PC-3 (cell line): ENCODE measurements around the gene CNOT11. TPM values are rescaled to one million over a fixed set of nuclear protein-coding genes. Genes with fewer than 3 reads are reported as not detected.

Experiments used
- ATAC-seq: fragments of 200-7000 bp; cut with Tn5 transposase; 2 replicates; pipeline ENCODE4 v1.9.1; 2020; ENCODE audit warnings: mild to moderate bottlenecking, moderate library complexity
- BruUV-seq: library from RNA; stranded (reverse); fragments of 400-500 nt; replicated peaks from 2 replicates; lab custom pipeline; 2021; lab: Mats Ljungman, UMichigan
- CTCF ChIA-PET: fragments of 300-600 bp; sonication (Branson Sonifier 250); formaldehyde crosslinking; loops from one replicate; lab custom pipeline; 2022; ENCODE audit warnings: antibody characterized with exemption; lab: Charles Lee
- POLR2A ChIA-PET: fragments of 300-600 bp; sonication (Branson Sonifier 250); formaldehyde crosslinking; loops from one replicate; lab custom pipeline; 2022; ENCODE audit warnings: antibody characterized with exemption; ENCODE audit not compliant: unreplicated experiment; lab: Charles Lee
- DNase-seq: peaks from one replicate; pipeline ENCODE4 v3.0.0-alpha.2; 2015
- H2AFZ ChIP-seq: fragments of 300-600 bp; sonication (generic); 2 replicates; pipeline ENCODE4 v1.6.0; 2016; ENCODE audit warnings: antibody characterized with exemption, low read length
- H3F3A ChIP-seq: fragments of 300-600 bp; sonication (generic); one replicate; pipeline ENCODE4 v1.6.0; 2017; ENCODE audit warnings: antibody characterized with exemption, low read length, control low read depth, mild to moderate bottlenecking; ENCODE audit not compliant: unreplicated experiment
- H3K27ac ChIP-seq: fragments of 300-600 bp; sonication (generic); 2 replicates; pipeline ENCODE4 v1.5.1; 2016; ENCODE audit warnings: mild to moderate bottlenecking, low read length
- H3K27me3 ChIP-seq: fragments of 300-600 bp; sonication (generic); 2 replicates; pipeline ENCODE4 v1.6.1; 2016; ENCODE audit warnings: low read length, mixed read lengths
- H3K36me3 ChIP-seq: fragments of 300-600 bp; sonication (generic); 2 replicates; pipeline ENCODE4 v1.6.1; 2016; ENCODE audit warnings: low read depth, mixed run types, low read length, mixed read lengths
- H3K4me1 ChIP-seq: fragments of 300-600 bp; sonication (generic); 2 replicates; pipeline ENCODE4 v1.5.1; 2016; ENCODE audit warnings: low read length; ENCODE audit not compliant: insufficient read depth
- H3K4me2 ChIP-seq: fragments of 300-600 bp; sonication (generic); 2 replicates; pipeline ENCODE4 v1.6.0; 2016; ENCODE audit warnings: low read length
- H3K4me3 ChIP-seq: fragments of 300-600 bp; sonication (generic); 2 replicates; pipeline ENCODE4 v1.5.1; 2016; ENCODE audit warnings: mild to moderate bottlenecking, low read length, mixed read lengths
- H3K79me2 ChIP-seq: fragments of 300-600 bp; sonication (generic); 2 replicates; pipeline ENCODE4 v1.6.1; 2017; ENCODE audit warnings: low read length, mixed read lengths
- H3K9ac ChIP-seq: fragments of 300-600 bp; sonication (generic); 2 replicates; pipeline ENCODE4 v1.6.0; 2016; ENCODE audit warnings: mild to moderate bottlenecking, low read length
- H3K9me2 ChIP-seq: fragments of 300-600 bp; sonication (generic); replicated peaks from 2 replicates; pipeline ENCODE4 v1.6.1; 2016; ENCODE audit warnings: mixed run types, low read length, mixed read lengths
- H3K9me3 ChIP-seq: fragments of 300-600 bp; sonication (generic); 2 replicates; pipeline ENCODE4 v1.6.1; 2016; ENCODE audit warnings: low read length, mixed read lengths
- H4K20me1 ChIP-seq: fragments of 300-600 bp; sonication (generic); 2 replicates; pipeline ENCODE4 v1.6.1; 2016; ENCODE audit warnings: low read length, mixed read lengths
- EZH2 ChIP-seq: fragments of 300-600 bp; sonication (generic); IDR thresholded peaks from one replicate; pipeline ENCODE4 v1.6.1; 2017; ENCODE audit warnings: antibody characterized with exemption, mild to moderate bottlenecking, low read length; ENCODE audit not compliant: unreplicated experiment
- EZH2phosphoT487 ChIP-seq: fragments of 300-600 bp; sonication (generic); IDR thresholded peaks from 2 replicates; pipeline ENCODE4 v1.6.1; 2018; ENCODE audit warnings: mild to moderate bottlenecking, antibody characterized with exemption, low read length, borderline replicate concordance
- intact Hi-C: fragments of 100-400 bp; cut with micrococcal nuclease; formaldehyde crosslinking; loops from 2 replicates; pipeline ENCODE4 v1.9.0; 2023
- total RNA-seq: library from RNA; depleted of rRNA; stranded (reverse); fragments of >200 nt; gene quantifications from 2 replicates; pipeline ENCODE4 v1.2.3, GENCODE V29; 2014
- TF ChIP-seq, protein P1 (sequence below): fragments of 300-600 bp; sonication (generic); conservative IDR thresholded peaks from 2 replicates; pipeline ENCODE4 v1.5.1; 2017; ENCODE audit warnings: antibody characterized with exemption, low read depth, mild to moderate bottlenecking, low read length

CNOT11 gene
- total RNA-seq, 1 experiment from 2014 or later: 48.5 TPM

DNA sequence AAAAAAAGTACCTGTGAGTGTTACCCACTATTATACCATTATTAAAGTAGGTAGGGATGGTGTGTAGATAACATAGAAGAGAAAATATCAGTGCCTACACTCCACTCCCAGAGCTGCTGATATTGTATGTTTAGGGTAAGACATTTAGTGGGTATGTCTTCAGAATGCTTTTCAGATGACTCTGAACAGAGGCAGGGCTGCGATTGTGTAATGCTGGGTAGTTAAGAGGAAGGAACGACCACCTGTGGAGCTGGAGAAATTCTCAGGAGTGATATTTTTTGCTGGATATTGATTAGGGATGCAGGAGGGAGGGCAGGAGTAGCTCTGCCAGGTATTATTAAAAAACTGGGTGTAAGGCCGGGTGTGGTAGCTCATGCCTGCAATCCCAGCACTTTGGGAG is 2.8 kb downstream of the CNOT11 start:
- Histone ChIP-seq H3K36me3 (peaks cover 16% of the 10 kb centered on the region), H3K9me3 (no peaks in the 10 kb centered on the region), H3K4me1 (peaks cover 30% of the 10 kb centered on the region), H3K9ac (no peak overlapping the region), H3F3A (no peaks in the 10 kb centered on the region), H3K27me3 (no peaks in the 10 kb centered on the region), H3K9me2 (no peaks in the 10 kb centered on the region), H3K4me3 (no peak overlapping the region), H2AFZ (no peak overlapping the region), H3K27ac (no peak overlapping the region), H3K79me2 (peaks cover 61% of the 10 kb centered on the region), H4K20me1 (peaks cover 14% of the 10 kb centered on the region), H3K4me2 (no peak overlapping the region)
- BruUV-seq: no TSS peak
- DNase-seq (peak; percentile 24), ATAC-seq (no peak)
- ChIA-PET POLR2A (no interaction called here), CTCF (no interaction called here)
- TF ChIP-seq EZH2 (no peak), EZH2phosphoT487 (no peak)
- TF ChIP-seq, protein P1, sequence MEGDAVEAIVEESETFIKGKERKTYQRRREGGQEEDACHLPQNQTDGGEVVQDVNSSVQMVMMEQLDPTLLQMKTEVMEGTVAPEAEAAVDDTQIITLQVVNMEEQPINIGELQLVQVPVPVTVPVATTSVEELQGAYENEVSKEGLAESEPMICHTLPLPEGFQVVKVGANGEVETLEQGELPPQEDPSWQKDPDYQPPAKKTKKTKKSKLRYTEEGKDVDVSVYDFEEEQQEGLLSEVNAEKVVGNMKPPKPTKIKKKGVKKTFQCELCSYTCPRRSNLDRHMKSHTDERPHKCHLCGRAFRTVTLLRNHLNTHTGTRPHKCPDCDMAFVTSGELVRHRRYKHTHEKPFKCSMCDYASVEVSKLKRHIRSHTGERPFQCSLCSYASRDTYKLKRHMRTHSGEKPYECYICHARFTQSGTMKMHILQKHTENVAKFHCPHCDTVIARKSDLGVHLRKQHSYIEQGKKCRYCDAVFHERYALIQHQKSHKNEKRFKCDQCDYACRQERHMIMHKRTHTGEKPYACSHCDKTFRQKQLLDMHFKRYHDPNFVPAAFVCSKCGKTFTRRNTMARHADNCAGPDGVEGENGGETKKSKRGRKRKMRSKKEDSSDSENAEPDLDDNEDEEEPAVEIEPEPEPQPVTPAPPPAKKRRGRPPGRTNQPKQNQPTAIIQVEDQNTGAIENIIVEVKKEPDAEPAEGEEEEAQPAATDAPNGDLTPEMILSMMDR: no peak
- intact Hi-C loops: no loop called here

DNA sequence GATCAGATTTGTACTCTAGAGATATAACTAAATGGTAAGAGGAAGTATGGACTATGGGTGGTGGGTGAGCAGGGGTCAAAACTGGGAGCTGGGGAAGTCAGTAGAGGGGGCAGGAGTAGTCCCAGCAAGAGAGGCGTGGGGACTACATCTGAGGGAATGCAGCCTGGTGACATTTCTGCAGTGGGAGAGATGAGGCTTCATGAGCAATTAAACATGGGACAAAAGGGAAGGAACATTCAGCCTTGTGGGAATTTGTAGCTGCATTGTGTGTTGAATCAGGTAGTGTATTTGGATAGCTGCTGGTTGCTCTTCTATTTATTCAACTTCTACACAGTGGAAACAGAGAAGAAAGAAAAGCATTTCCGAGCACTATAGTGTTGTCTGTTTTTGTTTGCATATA is 3.6 kb downstream of the CNOT11 start:
- Histone ChIP-seq H3K4me1 (peaks cover 29% of the 10 kb centered on the region), H3K9me2 (no peaks in the 10 kb centered on the region), H3K9ac (no peak overlapping the region), H3K4me3 (no peak overlapping the region), H4K20me1 (peaks cover 14% of the 10 kb centered on the region), H3K27me3 (no peaks in the 10 kb centered on the region), H3K79me2 (peaks cover 61% of the 10 kb centered on the region), H3K9me3 (no peaks in the 10 kb centered on the region), H2AFZ (no peak overlapping the region), H3K27ac (no peak overlapping the region), H3K4me2 (no peak overlapping the region), H3F3A (no peaks in the 10 kb centered on the region), H3K36me3 (peaks cover 16% of the 10 kb centered on the region)
- DNase-seq: peak; percentile 6
- BruUV-seq: no TSS peak
- intact Hi-C loops: no loop called here
- no peak for ATAC-seq
- no peak for TF ChIP-seq EZH2phosphoT487
- TF ChIP-seq, protein P1: no peak
- TF ChIP-seq EZH2: no peak
- ChIA-PET POLR2A (interaction anchor here (0.5 to 0.6 kb wide), 2 partner anchors 70 to 1030 kb away, joined by 3 to 7 read pairs; no protein-coding TSS in a partner anchor), CTCF (no interaction called here)

DNA sequence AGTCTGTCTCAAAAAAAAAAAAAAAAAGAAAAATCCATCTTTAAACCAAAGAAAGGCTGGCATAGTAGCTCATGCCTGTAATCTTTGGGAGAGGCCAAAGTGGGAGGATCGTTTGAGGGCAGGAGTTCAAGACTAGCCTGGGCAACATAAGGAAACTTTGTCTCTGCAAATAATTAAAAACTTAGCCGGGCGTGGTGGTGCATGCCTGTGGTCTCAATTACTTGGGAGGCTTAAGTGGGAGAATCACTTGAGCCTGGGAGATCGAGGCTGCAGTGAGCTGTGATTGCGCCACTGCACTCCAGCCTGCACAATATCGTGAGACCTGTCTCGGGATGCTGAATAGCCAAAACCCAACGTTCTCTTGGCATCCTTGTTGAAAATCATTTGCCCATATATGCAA is 6.1 kb downstream of the CNOT11 start:
- ChIA-PET CTCF (no interaction called here), POLR2A (interaction anchor here (0.6 kb wide), 1 partner anchor 18 kb away, joined by 7 read pairs; no protein-coding TSS in a partner anchor)
- BruUV-seq: no TSS peak
- no peak for DNase-seq
- H4K20me1 ChIP-seq: peaks cover 10% of the 10 kb centered on the region
- no peak overlapping the region for H3K4me2 ChIP-seq
- intact Hi-C loops: no loop called here
- TF ChIP-seq EZH2phosphoT487 (no peak), EZH2 (no peak)
- no peak overlapping the region for H3K9ac ChIP-seq
- peaks cover 50% of the 10 kb centered on the region for H3K79me2 ChIP-seq
- no peak overlapping the region for H2AFZ ChIP-seq
- H3K4me3 ChIP-seq: no peak overlapping the region
- H3K27me3 ChIP-seq: no peaks in the 10 kb centered on the region
- H3K4me1 ChIP-seq: peaks cover 27% of the 10 kb centered on the region
- ATAC-seq: no peak
- no peaks in the 10 kb centered on the region for H3F3A ChIP-seq
- H3K9me2 ChIP-seq: no peaks in the 10 kb centered on the region
- H3K27ac ChIP-seq: no peak overlapping the region
- H3K36me3 ChIP-seq: peaks cover 27% of the 10 kb centered on the region
- H3K9me3 ChIP-seq: no peaks in the 10 kb centered on the region
